Neuronal stem cell (in vitro differentiated cells): ENCODE results near the gene ARHGEF28. TPM values are rescaled to one million over a fixed set of nuclear protein-coding genes. Genes with fewer than 3 reads are reported as not detected.

Source experiments
- small RNA-seq: library from polyadenylated mRNA; stranded (forward); fragments of <200 nt; extraction: miRNeasy Mini kit (QIAGEN cat#:217004); gene quantifications from one replicate; pipeline ENCODE3, GENCODE V24; 2013; ENCODE audit not compliant: insufficient read depth

ARHGEF28 gene

Small RNAs within 50 kb of the gene (small RNA-seq; reads per million reads assigned to genes)
- gene RNU7-196P: not detected
